ENCODE data around the gene RAB39A. TPM values are rescaled to one million over a fixed set of nuclear protein-coding genes. Genes with fewer than 3 reads are reported as not detected.

RAB39A gene
- polyA plus RNA-seq, 3 donors, result 0.46 to 0.87 (median 0.72) TPM

Other genes starting within 250 kb of the RAB39A start
- under 1 TPM; 0.18 to 0.37 (median 0.30) TPM for gene SLN, start 216.4 kb upstream of the RAB39A start, polyA plus RNA-seq (ENCODE audit: insufficient read length in 3 of 3)
- gene SLC35F2, start 69.7 kb upstream of the RAB39A start, polyA plus RNA-seq (ENCODE audit: insufficient read length in 3 of 3), result 10 to 100 TPM; 16.1 to 19.2 (median 19.0) TPM
- gene CUL5, start 80.5 kb downstream of the RAB39A start, polyA plus RNA-seq (ENCODE audit: insufficient read length in 3 of 3), result 10 to 100 TPM; 38.4 to 53.0 (median 43.9) TPM
- 100 to 1,000 TPM in 2 of 3 donors, 10 to 100 TPM in 1; 92.4 to 126 (median 106) TPM for gene ACAT1, start 193.1 kb downstream of the RAB39A start, polyA plus RNA-seq (ENCODE audit: insufficient read length in 3 of 3)

Measured in right renal cortex interstitium (tissue), 3 donors.